Loucy (cell line): ENCODE data around the gene ZNF587B.

ENCODE experiments used
- H2AFZ ChIP-seq: fragments of 200-600 bp; sonication (generic); 2 replicates; pipeline ENCODE4 v1.6.0; 2016; ENCODE audit warnings: antibody characterized with exemption, mild to moderate bottlenecking, low read length, moderate library complexity
- H3F3A ChIP-seq: fragments of 200-600 bp; 2 replicates; pipeline ENCODE4 v1.6.0; 2016; ENCODE audit warnings: antibody characterized with exemption, low read depth, mild to moderate bottlenecking
- H3K27me3 ChIP-seq: fragments of 200-600 bp; sonication (generic); 2 replicates; pipeline ENCODE4 v1.6.1; 2014; ENCODE audit warnings: low read length, mild to moderate bottlenecking; ENCODE audit not compliant: insufficient read depth, poor library complexity, severe bottlenecking
- H3K36me3 ChIP-seq: fragments of 200-600 bp; sonication (generic); 2 replicates; pipeline ENCODE4 v1.6.1; 2016; ENCODE audit warnings: low read length; ENCODE audit not compliant: insufficient read depth
- H3K4me1 ChIP-seq: fragments of 200-600 bp; sonication (generic); 2 replicates; pipeline ENCODE4 v1.5.1; 2014; ENCODE audit warnings: low read length, mild to moderate bottlenecking; ENCODE audit not compliant: insufficient read depth, poor library complexity, severe bottlenecking
- H3K4me2 ChIP-seq: fragments of 200-600 bp; sonication (generic); 2 replicates; pipeline ENCODE4 v1.6.0; 2014; ENCODE audit warnings: antibody characterized with exemption, low read length, low read depth, mild to moderate bottlenecking; ENCODE audit not compliant: poor library complexity, severe bottlenecking
- H3K4me3 ChIP-seq: fragments of 200-600 bp; sonication (generic); 2 replicates; pipeline ENCODE4 v1.5.1; 2014; ENCODE audit warnings: low read length, mild to moderate bottlenecking, mixed read lengths; ENCODE audit not compliant: poor library complexity, severe bottlenecking
- H3K79me2 ChIP-seq: fragments of 200-600 bp; sonication (generic); 2 replicates; pipeline ENCODE4 v1.6.1; 2014; ENCODE audit warnings: low read length; ENCODE audit not compliant: insufficient read depth
- H3K9ac ChIP-seq: fragments of 200-600 bp; sonication (generic); 2 replicates; pipeline ENCODE4 v1.6.0; 2014; ENCODE audit warnings: mild to moderate bottlenecking, low read depth, low read length, moderate library complexity; ENCODE audit not compliant: poor library complexity, severe bottlenecking
- H3K9me2 ChIP-seq: fragments of 200-600 bp; sonication (generic); replicated peaks from 2 replicates; pipeline ENCODE4 v1.6.1; 2016; ENCODE audit warnings: low read depth, low read length, mixed read lengths
- H3K9me3 ChIP-seq: fragments of 200-600 bp; sonication (generic); 2 replicates; pipeline ENCODE4 v1.6.1; 2014; ENCODE audit warnings: mild to moderate bottlenecking, antibody characterized with exemption, low read length, low read depth; ENCODE audit not compliant: insufficient read depth
- H4K20me1 ChIP-seq: fragments of 200-600 bp; sonication (generic); 2 replicates; pipeline ENCODE4 v1.6.0; 2014; ENCODE audit warnings: antibody characterized with exemption, low read length, mild to moderate bottlenecking; ENCODE audit not compliant: insufficient read depth, poor library complexity, severe bottlenecking
- EZH2phosphoT487 ChIP-seq: fragments of 200-600 bp; IDR thresholded peaks from 2 replicates; pipeline ENCODE4 v1.6.1; 2018; ENCODE audit warnings: antibody characterized with exemption, mild to moderate bottlenecking, moderate library complexity, borderline replicate concordance
- TF ChIP-seq, protein P1 (sequence below): fragments of 200-600 bp; sonication (generic); conservative IDR thresholded peaks from 2 replicates; pipeline ENCODE4 v1.5.1; 2014; ENCODE audit warnings: mild to moderate bottlenecking, antibody characterized with exemption, low read length

ZNF587B gene

DNA sequence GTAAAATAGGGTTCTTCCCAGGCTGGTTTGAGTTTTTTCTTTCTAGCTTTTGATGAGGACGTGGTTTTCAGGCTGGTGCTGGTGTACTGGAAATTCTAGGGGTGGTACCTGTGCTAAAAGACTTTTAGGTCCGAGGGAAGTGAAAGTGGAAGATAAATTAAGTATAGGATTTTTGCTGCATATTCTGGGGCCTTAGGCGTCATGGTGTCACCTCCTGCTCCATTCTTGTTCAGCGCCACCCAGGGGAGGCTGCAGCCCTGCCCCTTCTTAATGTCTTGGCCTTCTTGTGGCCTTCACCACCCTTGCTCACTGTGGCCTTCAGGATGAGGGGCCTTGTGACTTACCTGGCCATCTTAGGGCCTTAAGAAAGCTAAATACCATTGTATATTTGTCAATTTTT, 27.8 kb upstream of the ZNF587B start:
- Histone ChIP-seq H3K9me2 (no peaks in the 10 kb centered on the region), H3F3A (no peaks in the 10 kb centered on the region), H3K4me1 (no peaks in the 10 kb centered on the region), H2AFZ (no peak overlapping the region), H4K20me1 (no peaks in the 10 kb centered on the region), H3K4me2 (no peak overlapping the region), H3K9me3 (no peaks in the 10 kb centered on the region), H3K27me3 (no peaks in the 10 kb centered on the region), H3K4me3 (no peak overlapping the region), H3K36me3 (no peaks in the 10 kb centered on the region; the same call in 1 of the 2 replicates), H3K9ac (no peak overlapping the region), H3K79me2 (no peaks in the 10 kb centered on the region)
- TF ChIP-seq EZH2phosphoT487 = no peak
- TF ChIP-seq, protein P1, sequence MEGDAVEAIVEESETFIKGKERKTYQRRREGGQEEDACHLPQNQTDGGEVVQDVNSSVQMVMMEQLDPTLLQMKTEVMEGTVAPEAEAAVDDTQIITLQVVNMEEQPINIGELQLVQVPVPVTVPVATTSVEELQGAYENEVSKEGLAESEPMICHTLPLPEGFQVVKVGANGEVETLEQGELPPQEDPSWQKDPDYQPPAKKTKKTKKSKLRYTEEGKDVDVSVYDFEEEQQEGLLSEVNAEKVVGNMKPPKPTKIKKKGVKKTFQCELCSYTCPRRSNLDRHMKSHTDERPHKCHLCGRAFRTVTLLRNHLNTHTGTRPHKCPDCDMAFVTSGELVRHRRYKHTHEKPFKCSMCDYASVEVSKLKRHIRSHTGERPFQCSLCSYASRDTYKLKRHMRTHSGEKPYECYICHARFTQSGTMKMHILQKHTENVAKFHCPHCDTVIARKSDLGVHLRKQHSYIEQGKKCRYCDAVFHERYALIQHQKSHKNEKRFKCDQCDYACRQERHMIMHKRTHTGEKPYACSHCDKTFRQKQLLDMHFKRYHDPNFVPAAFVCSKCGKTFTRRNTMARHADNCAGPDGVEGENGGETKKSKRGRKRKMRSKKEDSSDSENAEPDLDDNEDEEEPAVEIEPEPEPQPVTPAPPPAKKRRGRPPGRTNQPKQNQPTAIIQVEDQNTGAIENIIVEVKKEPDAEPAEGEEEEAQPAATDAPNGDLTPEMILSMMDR = no peak

DNA sequence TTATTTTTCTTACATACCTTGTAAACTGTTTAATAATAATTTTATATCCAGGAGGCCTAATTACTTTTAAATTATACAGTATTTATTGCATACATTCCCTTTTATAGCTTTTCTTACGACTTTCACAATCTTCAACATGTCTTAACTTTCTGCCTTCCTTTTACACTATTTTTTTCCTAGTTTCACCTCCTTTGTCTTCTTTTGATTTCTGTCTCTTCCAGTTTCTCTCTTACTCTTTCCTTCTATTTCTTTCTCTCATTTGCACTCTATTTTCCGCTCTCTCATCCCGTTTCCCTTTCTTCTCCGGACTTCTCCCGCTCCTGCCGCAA, 26.9 kb upstream of the ZNF587B start:
- TF ChIP-seq, protein P1 = no peak
- TF ChIP-seq EZH2phosphoT487 = no peak
- Histone ChIP-seq H3K9me3 (no peaks in the 10 kb centered on the region), H3K79me2 (no peaks in the 10 kb centered on the region), H3K9me2 (no peaks in the 10 kb centered on the region), H3K4me2 (no peak overlapping the region), H3K4me1 (no peaks in the 10 kb centered on the region), H2AFZ (no peak overlapping the region), H3K36me3 (peaks cover 9% of the 10 kb centered on the region; the same call in 1 of the 2 replicates), H3F3A (no peaks in the 10 kb centered on the region), H4K20me1 (no peaks in the 10 kb centered on the region), H3K27me3 (no peaks in the 10 kb centered on the region), H3K9ac (no peak overlapping the region), H3K4me3 (no peak overlapping the region)

DNA sequence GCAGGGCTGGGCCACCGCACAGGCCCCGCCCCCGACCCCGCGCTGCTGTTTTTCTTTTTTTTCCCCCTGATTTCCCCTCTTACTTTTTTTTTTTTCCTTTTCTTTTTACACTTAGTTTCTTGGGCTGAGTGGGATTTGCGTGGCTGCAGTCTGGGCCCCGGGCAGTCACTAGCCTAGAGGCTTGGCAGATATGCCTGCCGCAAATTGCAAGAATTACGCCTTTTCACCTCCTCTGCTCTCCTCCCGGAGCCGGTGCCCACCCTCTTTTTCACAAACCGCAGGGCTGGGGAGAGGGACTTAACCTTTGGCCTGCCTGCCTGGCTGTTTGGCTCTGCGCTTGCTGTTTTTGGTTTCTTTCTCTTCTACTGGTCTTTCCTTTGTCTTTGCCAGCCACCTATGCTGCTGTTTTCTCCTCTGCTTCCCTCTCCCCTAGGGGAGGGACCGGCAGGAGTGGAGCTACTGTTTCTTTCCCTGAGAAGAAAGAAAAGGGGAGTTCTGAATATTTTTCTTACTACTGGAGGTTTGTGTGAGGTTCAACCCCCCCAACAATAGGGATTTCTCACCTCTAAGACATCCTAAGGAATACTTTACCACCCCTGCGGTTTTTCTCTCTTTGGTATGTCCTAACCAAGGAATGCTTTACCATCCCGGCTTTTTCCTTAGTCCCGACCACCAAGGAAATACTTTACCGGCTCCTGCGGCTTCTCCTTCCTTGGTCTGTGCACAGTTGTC, 26.3 kb upstream of the ZNF587B start:
- Histone ChIP-seq H3K4me1 (no peaks in the 10 kb centered on the region), H3K79me2 (no peaks in the 10 kb centered on the region), H3K27me3 (no peaks in the 10 kb centered on the region), H3K9ac (no peak overlapping the region), H3F3A (no peaks in the 10 kb centered on the region), H3K4me3 (no peak overlapping the region), H2AFZ (no peak overlapping the region), H3K9me2 (no peaks in the 10 kb centered on the region), H4K20me1 (no peaks in the 10 kb centered on the region), H3K36me3 (peaks cover 13% of the 10 kb centered on the region; the same call in 1 of the 2 replicates), H3K4me2 (no peak overlapping the region), H3K9me3 (no peaks in the 10 kb centered on the region)
- TF ChIP-seq, protein P1 = no peak
- no peak for TF ChIP-seq EZH2phosphoT487
